Measurements from ENCODE around the gene DIP2A. TPM values are rescaled to one million over a fixed set of nuclear protein-coding genes. Genes with fewer than 3 reads are reported as not detected.

DIP2A gene
- total RNA-seq, 1 donor from 2014 or later: 15.2 TPM

GRCh38 chr21:46610018-46610701 lies 151.5 kb downstream of the DIP2A start:
- DNase-seq (ENCODE audit: low spot score): no peak
- no peak for ATAC-seq

GRCh38 chr21:46613391-46613790 lies 154.7 kb downstream of the DIP2A start:
- ATAC-seq: no peak
- DNase-seq (ENCODE audit: low spot score): no peak

- DNase-seq (ENCODE audit: low spot score): no peak
- no peak for ATAC-seq
Observed at GRCh38 chr21:46616050-46616449, 157.4 kb downstream of the DIP2A start.

GRCh38 chr21:46616656-46617055 lies 158.0 kb downstream of the DIP2A start:
- ATAC-seq: no peak
- DNase-seq (ENCODE audit: low spot score): no peak

GRCh38 chr21:46617267-46618051 lies 158.8 kb downstream of the DIP2A start:
- no peak for DNase-seq (ENCODE audit: low spot score)
- no peak for ATAC-seq

GRCh38 chr21:46618738-46619379 lies 160.2 kb downstream of the DIP2A start:
- DNase-seq (ENCODE audit: low spot score) (no peak), ATAC-seq (no peak)

Other genes with a start within 250 kb of the DIP2A start
- 67.9 TPM for gene LSS, start 230.1 kb upstream of the DIP2A start, total RNA-seq
- gene MCM3AP, start 173.3 kb upstream of the DIP2A start, total RNA-seq: 46.9 TPM
- 6.0 TPM for gene YBEY, start 172.5 kb upstream of the DIP2A start, total RNA-seq
- gene C21orf58, start 135.0 kb upstream of the DIP2A start, total RNA-seq: 2.1 TPM
- 13.2 TPM for gene PCNT, start 134.7 kb upstream of the DIP2A start, total RNA-seq
- gene S100B, start 146.2 kb downstream of the DIP2A start, total RNA-seq: not detected
- 15.3 TPM for gene PRMT2, start 176.8 kb downstream of the DIP2A start, total RNA-seq

Measured in left lobe of liver (tissue), 2 donors.